Breast epithelium (tissue), 3 donors: ENCODE measurements around the gene SLC7A5.

Experiments used
- POLR2A ChIP-seq: fragments of 450-650 bp; IDR thresholded peaks from one replicate; pipeline ENCODE4 v1.6.1; 2016; ENCODE audit warnings: antibody characterized with exemption, mild to moderate bottlenecking, moderate library complexity
- TF ChIP-seq, protein P1 (sequence below), 3 donors: fragments of 450-650 bp; IDR thresholded peaks; one replicate each; pipeline ENCODE4 v1.5.1; 2016 to 2017; ENCODE audit warnings: antibody characterized with exemption in 3 of 3, mild to moderate bottlenecking in 3 of 3, moderate library complexity in 3 of 3

DNA sequence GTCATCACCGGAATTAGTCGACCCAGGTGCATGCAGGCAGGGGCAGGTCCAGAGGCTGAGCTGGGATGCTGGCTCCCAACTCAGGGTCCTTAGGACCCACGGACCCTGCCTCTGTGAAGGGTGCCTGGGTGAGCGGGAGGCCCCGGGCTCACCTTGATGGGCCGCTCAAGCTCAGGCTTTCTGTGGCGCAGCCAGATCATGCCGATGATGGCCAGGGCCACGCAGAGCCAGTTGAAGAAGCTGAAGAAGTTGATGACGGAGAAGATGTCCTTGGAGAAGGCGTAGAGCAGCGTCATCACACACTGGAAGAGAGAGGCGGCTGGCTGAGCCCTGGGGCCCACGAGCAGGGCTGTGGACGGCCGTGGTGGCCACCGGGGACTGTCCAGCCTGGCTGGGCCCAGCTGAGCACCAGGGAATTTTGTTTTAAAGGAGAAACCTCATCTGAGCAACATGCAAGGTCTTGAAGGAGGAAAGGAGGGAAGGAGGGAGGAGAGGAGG is 32.9 kb downstream of the SLC7A5 start:
- TF ChIP-seq, protein P1, sequence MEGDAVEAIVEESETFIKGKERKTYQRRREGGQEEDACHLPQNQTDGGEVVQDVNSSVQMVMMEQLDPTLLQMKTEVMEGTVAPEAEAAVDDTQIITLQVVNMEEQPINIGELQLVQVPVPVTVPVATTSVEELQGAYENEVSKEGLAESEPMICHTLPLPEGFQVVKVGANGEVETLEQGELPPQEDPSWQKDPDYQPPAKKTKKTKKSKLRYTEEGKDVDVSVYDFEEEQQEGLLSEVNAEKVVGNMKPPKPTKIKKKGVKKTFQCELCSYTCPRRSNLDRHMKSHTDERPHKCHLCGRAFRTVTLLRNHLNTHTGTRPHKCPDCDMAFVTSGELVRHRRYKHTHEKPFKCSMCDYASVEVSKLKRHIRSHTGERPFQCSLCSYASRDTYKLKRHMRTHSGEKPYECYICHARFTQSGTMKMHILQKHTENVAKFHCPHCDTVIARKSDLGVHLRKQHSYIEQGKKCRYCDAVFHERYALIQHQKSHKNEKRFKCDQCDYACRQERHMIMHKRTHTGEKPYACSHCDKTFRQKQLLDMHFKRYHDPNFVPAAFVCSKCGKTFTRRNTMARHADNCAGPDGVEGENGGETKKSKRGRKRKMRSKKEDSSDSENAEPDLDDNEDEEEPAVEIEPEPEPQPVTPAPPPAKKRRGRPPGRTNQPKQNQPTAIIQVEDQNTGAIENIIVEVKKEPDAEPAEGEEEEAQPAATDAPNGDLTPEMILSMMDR (IDR thresholded peaks at IDR 0.05): no peak
- no peak for TF ChIP-seq POLR2A
